ENCODE data around the gene RAC3.

DNA sequence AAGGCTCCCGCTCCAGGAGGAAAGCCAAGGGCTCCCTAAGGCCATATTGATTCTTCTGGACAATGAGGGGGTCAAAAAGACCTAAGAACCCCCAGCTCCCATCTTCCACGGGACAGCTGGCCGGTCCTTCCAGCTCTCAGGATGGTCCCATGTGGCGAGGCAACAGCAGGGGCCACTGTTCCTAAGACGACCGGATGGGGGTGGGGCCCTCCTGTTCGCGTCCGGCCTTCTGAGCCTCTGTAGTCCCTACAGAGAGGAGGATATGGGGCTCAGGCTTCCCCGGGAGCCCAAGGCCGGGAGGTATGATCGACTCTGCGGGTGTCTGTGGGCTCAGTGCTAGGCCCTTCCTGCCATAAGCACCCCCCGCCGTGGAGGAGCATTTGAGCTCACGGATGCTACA lies 12.0 kb downstream of the RAC3 start:
- TF ChIP-seq NFIC (IDR thresholded peaks at IDR 0.05) (no peak), RAD21 (IDR thresholded peaks at IDR 0.05; ENCODE audit: low read depth) (no peak), ZBTB7A (IDR thresholded peaks at IDR 0.05; ENCODE audit: low read depth) (no peak), CREB1 (IDR thresholded peaks at IDR 0.05; ENCODE audit: low read depth) (no peak), TAF1 (IDR thresholded peaks at IDR 0.05; ENCODE audit: low read depth) (no peak), TEAD4 (IDR thresholded peaks at IDR 0.05) (no peak), EP300 (IDR thresholded peaks at IDR 0.05; ENCODE audit: borderline replicate concordance) (no peak), YY1 (IDR thresholded peaks at IDR 0.05; ENCODE audit: low read depth) (no peak), CEBPB (IDR thresholded peaks at IDR 0.05) (no peak), EGR1 (IDR thresholded peaks at IDR 0.05) (no peak)
- TF ChIP-seq, protein P1, sequence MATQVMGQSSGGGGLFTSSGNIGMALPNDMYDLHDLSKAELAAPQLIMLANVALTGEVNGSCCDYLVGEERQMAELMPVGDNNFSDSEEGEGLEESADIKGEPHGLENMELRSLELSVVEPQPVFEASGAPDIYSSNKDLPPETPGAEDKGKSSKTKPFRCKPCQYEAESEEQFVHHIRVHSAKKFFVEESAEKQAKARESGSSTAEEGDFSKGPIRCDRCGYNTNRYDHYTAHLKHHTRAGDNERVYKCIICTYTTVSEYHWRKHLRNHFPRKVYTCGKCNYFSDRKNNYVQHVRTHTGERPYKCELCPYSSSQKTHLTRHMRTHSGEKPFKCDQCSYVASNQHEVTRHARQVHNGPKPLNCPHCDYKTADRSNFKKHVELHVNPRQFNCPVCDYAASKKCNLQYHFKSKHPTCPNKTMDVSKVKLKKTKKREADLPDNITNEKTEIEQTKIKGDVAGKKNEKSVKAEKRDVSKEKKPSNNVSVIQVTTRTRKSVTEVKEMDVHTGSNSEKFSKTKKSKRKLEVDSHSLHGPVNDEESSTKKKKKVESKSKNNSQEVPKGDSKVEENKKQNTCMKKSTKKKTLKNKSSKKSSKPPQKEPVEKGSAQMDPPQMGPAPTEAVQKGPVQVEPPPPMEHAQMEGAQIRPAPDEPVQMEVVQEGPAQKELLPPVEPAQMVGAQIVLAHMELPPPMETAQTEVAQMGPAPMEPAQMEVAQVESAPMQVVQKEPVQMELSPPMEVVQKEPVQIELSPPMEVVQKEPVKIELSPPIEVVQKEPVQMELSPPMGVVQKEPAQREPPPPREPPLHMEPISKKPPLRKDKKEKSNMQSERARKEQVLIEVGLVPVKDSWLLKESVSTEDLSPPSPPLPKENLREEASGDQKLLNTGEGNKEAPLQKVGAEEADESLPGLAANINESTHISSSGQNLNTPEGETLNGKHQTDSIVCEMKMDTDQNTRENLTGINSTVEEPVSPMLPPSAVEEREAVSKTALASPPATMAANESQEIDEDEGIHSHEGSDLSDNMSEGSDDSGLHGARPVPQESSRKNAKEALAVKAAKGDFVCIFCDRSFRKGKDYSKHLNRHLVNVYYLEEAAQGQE (IDR thresholded peaks at IDR 0.05; ENCODE audit: low read depth) = no peak
- TF ChIP-seq, protein P2, sequence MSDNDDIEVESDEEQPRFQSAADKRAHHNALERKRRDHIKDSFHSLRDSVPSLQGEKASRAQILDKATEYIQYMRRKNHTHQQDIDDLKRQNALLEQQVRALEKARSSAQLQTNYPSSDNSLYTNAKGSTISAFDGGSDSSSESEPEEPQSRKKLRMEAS (IDR thresholded peaks at IDR 0.05) = no peak
- TF ChIP-seq, protein P3, sequence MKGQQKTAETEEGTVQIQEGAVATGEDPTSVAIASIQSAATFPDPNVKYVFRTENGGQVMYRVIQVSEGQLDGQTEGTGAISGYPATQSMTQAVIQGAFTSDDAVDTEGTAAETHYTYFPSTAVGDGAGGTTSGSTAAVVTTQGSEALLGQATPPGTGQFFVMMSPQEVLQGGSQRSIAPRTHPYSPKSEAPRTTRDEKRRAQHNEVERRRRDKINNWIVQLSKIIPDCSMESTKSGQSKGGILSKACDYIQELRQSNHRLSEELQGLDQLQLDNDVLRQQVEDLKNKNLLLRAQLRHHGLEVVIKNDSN (IDR thresholded peaks at IDR 0.05) = no peak
